ENCODE results near the gene CSF2RB.

DNA sequence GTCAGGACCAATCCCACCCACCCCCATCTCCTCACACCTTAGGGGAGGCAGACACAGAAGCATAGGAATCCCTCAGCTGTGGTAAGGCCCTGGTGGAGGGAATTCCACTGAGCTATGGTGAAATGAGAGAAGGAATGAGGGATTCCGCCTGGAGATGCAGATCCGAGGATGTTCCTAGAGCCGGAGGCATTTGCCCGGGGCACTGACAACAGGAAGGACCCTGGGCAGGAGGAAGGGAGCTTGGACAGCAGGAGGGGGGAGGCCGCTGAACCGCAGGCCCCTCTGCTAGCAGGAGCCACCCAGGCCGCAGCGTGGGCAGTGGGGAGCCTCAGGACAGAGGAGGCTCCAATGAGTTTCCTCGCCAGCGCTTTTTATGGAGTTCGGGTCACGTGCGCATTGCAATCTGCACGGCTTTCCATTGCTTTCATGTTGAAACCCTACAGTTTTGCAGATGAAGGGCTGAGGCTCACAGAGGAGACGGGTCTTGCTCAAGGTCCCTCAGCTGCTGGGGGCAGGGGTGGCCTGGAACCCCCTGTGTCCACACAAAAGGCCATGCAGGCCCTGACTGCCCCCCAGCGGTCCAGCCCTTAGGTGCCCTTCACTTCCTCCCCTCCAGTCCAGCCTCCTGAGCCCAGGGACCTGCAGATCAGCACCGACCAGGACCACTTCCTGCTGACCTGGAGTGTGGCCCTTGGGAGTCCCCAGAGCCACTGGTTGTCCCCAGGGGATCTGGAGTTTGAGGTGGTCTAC lies 15.5 kb downstream of the CSF2RB start:
- TF ChIP-seq, protein P1, sequence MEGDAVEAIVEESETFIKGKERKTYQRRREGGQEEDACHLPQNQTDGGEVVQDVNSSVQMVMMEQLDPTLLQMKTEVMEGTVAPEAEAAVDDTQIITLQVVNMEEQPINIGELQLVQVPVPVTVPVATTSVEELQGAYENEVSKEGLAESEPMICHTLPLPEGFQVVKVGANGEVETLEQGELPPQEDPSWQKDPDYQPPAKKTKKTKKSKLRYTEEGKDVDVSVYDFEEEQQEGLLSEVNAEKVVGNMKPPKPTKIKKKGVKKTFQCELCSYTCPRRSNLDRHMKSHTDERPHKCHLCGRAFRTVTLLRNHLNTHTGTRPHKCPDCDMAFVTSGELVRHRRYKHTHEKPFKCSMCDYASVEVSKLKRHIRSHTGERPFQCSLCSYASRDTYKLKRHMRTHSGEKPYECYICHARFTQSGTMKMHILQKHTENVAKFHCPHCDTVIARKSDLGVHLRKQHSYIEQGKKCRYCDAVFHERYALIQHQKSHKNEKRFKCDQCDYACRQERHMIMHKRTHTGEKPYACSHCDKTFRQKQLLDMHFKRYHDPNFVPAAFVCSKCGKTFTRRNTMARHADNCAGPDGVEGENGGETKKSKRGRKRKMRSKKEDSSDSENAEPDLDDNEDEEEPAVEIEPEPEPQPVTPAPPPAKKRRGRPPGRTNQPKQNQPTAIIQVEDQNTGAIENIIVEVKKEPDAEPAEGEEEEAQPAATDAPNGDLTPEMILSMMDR (conservative IDR thresholded peaks at IDR 0.05) = no peak
- no peak for TF ChIP-seq EZH2 (IDR thresholded peaks at IDR 0.05; ENCODE audit: low read depth)
